ENCODE results near the gene RCC2.
A peak's percentile ranks its signal among the peaks of the same experiment; 100 is the strongest.

The RCC2 gene

DNA sequence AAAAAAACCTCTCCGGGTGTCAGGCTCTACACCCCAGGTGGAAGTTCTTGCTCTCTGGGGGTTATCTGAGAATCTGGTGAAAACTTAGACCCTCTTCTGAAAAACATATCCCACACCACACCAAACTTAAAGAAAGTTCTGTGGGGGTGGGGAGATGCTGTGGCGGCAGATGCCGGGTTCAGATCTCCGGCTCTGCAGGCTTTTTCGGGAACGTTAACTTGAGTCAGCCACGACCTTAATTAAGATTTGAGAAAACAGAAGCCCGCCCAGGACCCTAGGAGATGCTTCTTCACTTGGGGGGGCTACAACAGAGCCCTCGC lies 2.3 kb downstream of the RCC2 start:
- Histone ChIP-seq H3K36me3 (ENCODE audit: insufficient read depth, insufficient read length, low read length) (peaks cover 49% of the 10 kb centered on the region), H3K9ac (ENCODE audit: insufficient read length, low read depth) (peak overlapping the region; percentile 80), H3K27me3 (ENCODE audit: insufficient read depth, insufficient read length) (no peaks in the 10 kb centered on the region), H3K4me1 (ENCODE audit: insufficient read depth, insufficient read length) (peaks cover 17% of the 10 kb centered on the region), H3K9me3 (ENCODE audit: insufficient read depth, low read length) (no peaks in the 10 kb centered on the region), H3K4me3 (ENCODE audit: insufficient read length, low read depth) (peak overlapping the region; percentile 84)
- TF ChIP-seq YY1 (IDR thresholded peaks at IDR 0.05; ENCODE audit: insufficient read depth, insufficient read length): no peak
- TF ChIP-seq SUZ12 (IDR thresholded peaks at IDR 0.05; ENCODE audit: extremely low read depth, insufficient read depth, insufficient read length): no peak
- no peak for TF ChIP-seq ZNF274 (IDR thresholded peaks at IDR 0.05; ENCODE audit: low read depth, low read length)
- DNase-seq (ENCODE audit: low read depth, low spot score): no peak

GRCh38 chr1:17436380-17437174 lies 2.9 kb downstream of the RCC2 start:
- Histone ChIP-seq H3K4me1 (ENCODE audit: insufficient read depth, insufficient read length) (peaks cover 20% of the 10 kb centered on the region), H3K9ac (ENCODE audit: insufficient read length, low read depth) (peak overlapping the region; percentile 80), H3K4me3 (ENCODE audit: insufficient read length, low read depth) (peak overlapping the region; percentile 84), H3K36me3 (ENCODE audit: insufficient read depth, insufficient read length, low read length) (peaks cover 54% of the 10 kb centered on the region), H3K27me3 (ENCODE audit: insufficient read depth, insufficient read length) (no peaks in the 10 kb centered on the region), H3K9me3 (ENCODE audit: insufficient read depth, low read length) (no peaks in the 10 kb centered on the region)
- DNase-seq (ENCODE audit: low read depth, low spot score): no peak
- TF ChIP-seq YY1 (IDR thresholded peaks at IDR 0.05; ENCODE audit: insufficient read depth, insufficient read length): no peak
- no peak for TF ChIP-seq SUZ12 (IDR thresholded peaks at IDR 0.05; ENCODE audit: extremely low read depth, insufficient read depth, insufficient read length)
- TF ChIP-seq ZNF274 (IDR thresholded peaks at IDR 0.05; ENCODE audit: low read depth, low read length): no peak

GRCh38 chr1:17434601-17435000 lies 4.9 kb downstream of the RCC2 start:
- Histone ChIP-seq H3K9ac (ENCODE audit: insufficient read length, low read depth) (no peak overlapping the region), H3K36me3 (ENCODE audit: insufficient read depth, insufficient read length, low read length) (peaks cover 65% of the 10 kb centered on the region), H3K4me3 (ENCODE audit: insufficient read length, low read depth) (no peak overlapping the region), H3K9me3 (ENCODE audit: insufficient read depth, low read length) (no peaks in the 10 kb centered on the region), H3K27me3 (ENCODE audit: insufficient read depth, insufficient read length) (no peaks in the 10 kb centered on the region), H3K4me1 (ENCODE audit: insufficient read depth, insufficient read length) (peaks cover 27% of the 10 kb centered on the region)
- no peak for DNase-seq (ENCODE audit: low read depth, low spot score)
- TF ChIP-seq YY1 (IDR thresholded peaks at IDR 0.05; ENCODE audit: insufficient read depth, insufficient read length) (no peak), SUZ12 (IDR thresholded peaks at IDR 0.05; ENCODE audit: extremely low read depth, insufficient read depth, insufficient read length) (no peak), ZNF274 (IDR thresholded peaks at IDR 0.05; ENCODE audit: low read depth, low read length) (no peak)

DNA sequence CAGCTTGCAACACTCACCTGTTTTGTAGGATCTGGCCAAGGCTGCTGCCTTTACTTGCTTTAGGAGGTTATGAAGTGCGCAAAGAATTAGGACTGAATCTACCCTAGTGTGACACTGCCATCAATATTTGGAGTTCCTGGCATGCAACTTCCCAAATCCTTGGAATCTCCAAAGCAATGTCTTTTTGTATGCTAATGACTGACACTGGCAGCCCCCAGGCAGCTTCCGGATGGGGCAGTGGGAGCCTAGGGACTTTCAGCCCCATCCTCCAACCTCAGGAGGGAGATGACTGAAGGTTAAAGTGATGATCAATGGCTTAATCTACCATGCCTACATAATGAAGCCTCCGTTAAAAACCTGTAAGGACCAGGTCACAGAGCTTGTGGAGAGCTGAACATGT lies 5.5 kb downstream of the RCC2 start:
- H3K4me3 ChIP-seq (ENCODE audit: insufficient read length, low read depth): no peak overlapping the region
- peak; percentile 63 for DNase-seq (ENCODE audit: low read depth, low spot score)
- H3K9me3 ChIP-seq (ENCODE audit: insufficient read depth, low read length): no peaks in the 10 kb centered on the region
- peaks cover 27% of the 10 kb centered on the region for H3K4me1 ChIP-seq (ENCODE audit: insufficient read depth, insufficient read length)
- no peaks in the 10 kb centered on the region for H3K27me3 ChIP-seq (ENCODE audit: insufficient read depth, insufficient read length)
- H3K9ac ChIP-seq (ENCODE audit: insufficient read length, low read depth): no peak overlapping the region
- TF ChIP-seq ZNF274 (IDR thresholded peaks at IDR 0.05; ENCODE audit: low read depth, low read length) (no peak), SUZ12 (IDR thresholded peaks at IDR 0.05; ENCODE audit: extremely low read depth, insufficient read depth, insufficient read length) (no peak)
- H3K36me3 ChIP-seq (ENCODE audit: insufficient read depth, insufficient read length, low read length): peaks cover 70% of the 10 kb centered on the region

DNA sequence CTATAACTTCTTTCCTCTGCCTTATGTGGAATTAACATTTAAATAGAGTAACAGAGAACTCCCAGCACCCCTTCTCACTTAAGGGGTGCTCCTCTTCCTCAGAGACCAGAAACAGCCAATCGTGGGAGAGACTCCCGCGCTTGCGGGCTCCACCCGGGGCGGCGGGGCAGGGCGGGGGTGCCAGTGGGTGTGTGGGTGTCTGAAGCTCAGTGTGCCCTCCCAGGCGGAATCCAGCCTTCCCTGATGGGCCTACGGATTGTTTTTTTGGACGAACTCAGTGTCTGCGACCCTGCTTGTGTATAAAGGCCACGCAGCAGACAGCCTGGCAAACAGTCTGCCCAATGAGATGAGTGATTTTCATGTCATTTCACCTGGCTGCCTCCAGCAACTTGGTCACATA lies 6.2 kb downstream of the RCC2 start:
- no peak for DNase-seq (ENCODE audit: low read depth, low spot score)
- Histone ChIP-seq H3K4me1 (ENCODE audit: insufficient read depth, insufficient read length) (peaks cover 30% of the 10 kb centered on the region), H3K36me3 (ENCODE audit: insufficient read depth, insufficient read length, low read length) (peaks cover 78% of the 10 kb centered on the region), H3K9me3 (ENCODE audit: insufficient read depth, low read length) (no peaks in the 10 kb centered on the region), H3K9ac (ENCODE audit: insufficient read length, low read depth) (no peak overlapping the region), H3K4me3 (ENCODE audit: insufficient read length, low read depth) (no peak overlapping the region), H3K27me3 (ENCODE audit: insufficient read depth, insufficient read length) (no peaks in the 10 kb centered on the region)
- TF ChIP-seq YY1 (IDR thresholded peaks at IDR 0.05; ENCODE audit: insufficient read depth, insufficient read length): no peak
- no peak for TF ChIP-seq ZNF274 (IDR thresholded peaks at IDR 0.05; ENCODE audit: low read depth, low read length)
- no peak for TF ChIP-seq SUZ12 (IDR thresholded peaks at IDR 0.05; ENCODE audit: extremely low read depth, insufficient read depth, insufficient read length)

GRCh38 chr1:17432412-17432811 lies 7.1 kb downstream of the RCC2 start:
- Histone ChIP-seq H3K9ac (ENCODE audit: insufficient read length, low read depth) (peak overlapping the region; percentile 1), H3K36me3 (ENCODE audit: insufficient read depth, insufficient read length, low read length) (peaks cover 86% of the 10 kb centered on the region), H3K27me3 (ENCODE audit: insufficient read depth, insufficient read length) (no peaks in the 10 kb centered on the region), H3K4me1 (ENCODE audit: insufficient read depth, insufficient read length) (peaks cover 38% of the 10 kb centered on the region), H3K9me3 (ENCODE audit: insufficient read depth, low read length) (no peaks in the 10 kb centered on the region), H3K4me3 (ENCODE audit: insufficient read length, low read depth) (no peak overlapping the region)
- TF ChIP-seq SUZ12 (IDR thresholded peaks at IDR 0.05; ENCODE audit: extremely low read depth, insufficient read depth, insufficient read length) (no peak), YY1 (IDR thresholded peaks at IDR 0.05; ENCODE audit: insufficient read depth, insufficient read length) (no peak), ZNF274 (IDR thresholded peaks at IDR 0.05; ENCODE audit: low read depth, low read length) (no peak)
- DNase-seq (ENCODE audit: low read depth, low spot score): no peak

DNA sequence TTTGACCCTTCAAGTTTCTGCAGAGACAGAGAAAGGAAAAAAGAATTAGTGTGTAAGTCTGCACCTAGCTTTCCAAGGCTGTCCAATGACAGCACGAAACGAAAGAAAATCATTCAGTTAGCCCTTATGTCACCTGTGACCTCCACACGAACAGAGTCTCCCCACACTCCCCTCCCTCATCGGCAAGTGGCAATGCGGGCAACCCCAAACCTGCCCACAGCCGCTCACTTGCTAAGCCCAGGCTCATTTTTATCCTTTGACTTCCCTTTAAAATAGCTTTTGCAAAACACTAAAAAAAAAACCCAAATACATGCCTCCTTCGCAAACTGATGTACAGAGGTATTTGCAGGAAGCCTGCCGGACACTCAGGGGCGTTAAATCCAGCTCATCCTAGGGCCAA lies 10.3 kb downstream of the RCC2 start:
- no peak overlapping the region for H3K4me3 ChIP-seq (ENCODE audit: insufficient read length, low read depth)
- H3K27me3 ChIP-seq (ENCODE audit: insufficient read depth, insufficient read length): no peaks in the 10 kb centered on the region
- peaks cover 87% of the 10 kb centered on the region for H3K36me3 ChIP-seq (ENCODE audit: insufficient read depth, insufficient read length, low read length)
- no peak for TF ChIP-seq SUZ12 (IDR thresholded peaks at IDR 0.05; ENCODE audit: extremely low read depth, insufficient read depth, insufficient read length)
- TF ChIP-seq YY1 (IDR thresholded peaks at IDR 0.05; ENCODE audit: insufficient read depth, insufficient read length): no peak
- TF ChIP-seq ZNF274 (IDR thresholded peaks at IDR 0.05; ENCODE audit: low read depth, low read length): no peak
- no peak overlapping the region for H3K9ac ChIP-seq (ENCODE audit: insufficient read length, low read depth)
- H3K4me1 ChIP-seq (ENCODE audit: insufficient read depth, insufficient read length): peaks cover 32% of the 10 kb centered on the region
- DNase-seq (ENCODE audit: low read depth, low spot score): no peak
- H3K9me3 ChIP-seq (ENCODE audit: insufficient read depth, low read length): no peaks in the 10 kb centered on the region
